MCF 10A (cell line): Measurements from ENCODE around the gene STIM1. TPM values are rescaled to one million over a fixed set of nuclear protein-coding genes. Genes with fewer than 3 reads are reported as not detected.
A peak's percentile ranks its signal among the peaks of the same experiment; 100 is the strongest.

Source experiments
- BruUV-seq: library from RNA; stranded (reverse); fragments of 400-500 nt; replicated peaks from 2 replicates; lab custom pipeline; 2021; lab: Mats Ljungman, UMichigan
- CTCF ChIA-PET: fragments of 300-600 bp; sonication (Branson Sonifier 250); formaldehyde crosslinking; extraction: SDS; loops from one replicate; lab custom pipeline; 2021; ENCODE audit warnings: antibody characterized with exemption, inconsistent platforms; lab: Yijun Ruan, JAX
- POLR2A ChIA-PET: fragments of 300-600, 350-650 bp; sonication (Branson Sonifier 250); formaldehyde crosslinking; extraction: SDS; loops from one replicate; lab custom pipeline; 2020; ENCODE audit warnings: antibody characterized with exemption, inconsistent platforms; lab: Yijun Ruan, JAX
- DNase-seq: peaks from one replicate; pipeline ENCODE4 v3.0.0-alpha.2; 2018; ENCODE audit not compliant: unreplicated experiment
- H3K27ac Mint-ChIP-seq: one replicate; pipeline ENCODE4 v1.8.0; 2022; ENCODE audit warnings: mild to moderate bottlenecking, low read depth, mixed read lengths; ENCODE audit not compliant: unreplicated experiment
- H3K27me3 Mint-ChIP-seq: one replicate; pipeline ENCODE4 v1.8.0; 2022; ENCODE audit warnings: mixed read lengths; ENCODE audit not compliant: insufficient read depth, unreplicated experiment
- H3K36me3 Mint-ChIP-seq: one replicate; pipeline ENCODE4 v1.8.0; 2022; ENCODE audit warnings: mild to moderate bottlenecking, moderate library complexity, mixed read lengths; ENCODE audit not compliant: insufficient read depth, unreplicated experiment
- H3K4me1 Mint-ChIP-seq: one replicate; pipeline ENCODE4 v1.8.0; 2022; ENCODE audit warnings: mixed read lengths; ENCODE audit not compliant: insufficient read depth, unreplicated experiment
- H3K4me3 Mint-ChIP-seq: one replicate; pipeline ENCODE4 v1.8.0; 2022; ENCODE audit warnings: mild to moderate bottlenecking, moderate library complexity, mixed read lengths; ENCODE audit not compliant: unreplicated experiment
- H3K9me3 Mint-ChIP-seq: one replicate; pipeline ENCODE4 v1.8.0; 2022; ENCODE audit warnings: mixed read lengths; ENCODE audit not compliant: unreplicated experiment
- CTCF ChIP-seq: fragments of 200-600 bp; IDR thresholded peaks from one replicate; pipeline ENCODE4 v1.8.0; 2022; ENCODE audit warnings: antibody characterized with exemption, mild to moderate bottlenecking; ENCODE audit not compliant: unreplicated experiment
- intact Hi-C: fragments of 100-400 bp; cut with micrococcal nuclease; formaldehyde crosslinking; loops from 2 replicates; pipeline ENCODE4 v1.14.1; 2022
- total RNA-seq: library from RNA; stranded (reverse); gene quantifications from 2 replicates; pipeline ENCODE4 v1.2.3, GENCODE V29; 2022

STIM1 gene
- total RNA-seq, 1 experiment from 2014 or later, result 41.2 TPM

- Mint-ChIP-seq H3K9me3 (no peaks in the 10 kb centered on the region), H3K27me3 (no peaks in the 10 kb centered on the region), H3K27ac (no peak overlapping the region), H3K4me3 (no peak overlapping the region), H3K36me3 (no peaks in the 10 kb centered on the region), H3K4me1 (peaks cover 24% of the 10 kb centered on the region)
- no peak for TF ChIP-seq CTCF
- no TSS peak for BruUV-seq
- no peak for DNase-seq
- ChIA-PET CTCF (interaction anchor here (0.5 to 1.7 kb wide), 6 partner anchors 18 to 214 kb away, joined by 3 to 8 read pairs (median 3); no protein-coding TSS in a partner anchor), POLR2A (interaction anchor here (0.9 kb wide), 1 partner anchor 8 kb away, joined by 3 read pairs; no protein-coding TSS in a partner anchor)
- intact Hi-C loops, result no loop called here
Observed at GRCh38 chr11:3944198-3944597, 88.7 kb downstream of the STIM1 start.

- Mint-ChIP-seq H3K27ac (peak overlapping the region; percentile 9), H3K4me3 (no peak overlapping the region), H3K27me3 (no peaks in the 10 kb centered on the region), H3K4me1 (peaks cover 11% of the 10 kb centered on the region), H3K36me3 (no peaks in the 10 kb centered on the region), H3K9me3 (no peaks in the 10 kb centered on the region)
- ChIA-PET CTCF (interaction anchor here (0.8 to 0.9 kb wide), 2 partner anchors 13 kb away, joined by 3 to 6 read pairs; no protein-coding TSS in a partner anchor), POLR2A (no interaction called here)
- DNase-seq, result no peak
- BruUV-seq, result no TSS peak
- TF ChIP-seq CTCF, result no peak
- intact Hi-C loops, result no loop called here
Observed at GRCh38 chr11:3946455-3947017, 91.1 kb downstream of the STIM1 start.

- CTCF ChIA-PET, result interaction anchor here (0.8 to 1.5 kb wide), 3 partner anchors 12 to 92 kb away, joined by 3 to 9 read pairs (median 6); partner anchors contain the start of gene STIM1
- intact Hi-C loops, result no loop called here
Observed at GRCh38 chr11:3947061-3947460, 91.6 kb downstream of the STIM1 start.

More at GRCh38 chr11:3947061-3947460, 91.6 kb downstream of the STIM1 start:
- no peak for TF ChIP-seq CTCF
- POLR2A ChIA-PET, result interaction anchor here (0.6 kb wide), 1 partner anchor 13 kb away, joined by 3 read pairs; no protein-coding TSS in a partner anchor
- H3K27me3 Mint-ChIP-seq, result no peaks in the 10 kb centered on the region
- no peaks in the 10 kb centered on the region for H3K36me3 Mint-ChIP-seq
- DNase-seq, result no peak
- H3K4me1 Mint-ChIP-seq, result peaks cover 11% of the 10 kb centered on the region
- H3K4me3 Mint-ChIP-seq, result no peak overlapping the region
- no TSS peak for BruUV-seq
- no peaks in the 10 kb centered on the region for H3K9me3 Mint-ChIP-seq
- H3K27ac Mint-ChIP-seq, result peak overlapping the region; percentile 9
